IPS-18a (cell line): ENCODE data around the gene SEL1L2.

ENCODE experiments used
- H3K27ac ChIP-seq: one replicate; pipeline ENCODE4 v1.5.1; 2013; ENCODE audit warnings: low read length
- H3K27me3 ChIP-seq: one replicate; pipeline ENCODE4 v1.6.1; 2013; ENCODE audit warnings: mild to moderate bottlenecking, low read length; ENCODE audit not compliant: control insufficient read depth, insufficient read depth
- H3K36me3 ChIP-seq: one replicate; pipeline ENCODE4 v1.6.1; 2013; ENCODE audit warnings: low read depth, low read length; ENCODE audit not compliant: control insufficient read depth
- H3K4me1 ChIP-seq: one replicate; pipeline ENCODE4 v1.6.1; 2013; ENCODE audit warnings: low read depth, low read length; ENCODE audit not compliant: control insufficient read depth
- H3K4me3 ChIP-seq: one replicate; pipeline ENCODE4 v1.5.1; 2013; ENCODE audit warnings: low read length
- H3K9ac ChIP-seq: one replicate; pipeline ENCODE4 v1.6.1; 2013; ENCODE audit warnings: mild to moderate bottlenecking, low read length, moderate library complexity
- H3K9me3 ChIP-seq: one replicate; pipeline ENCODE4 v1.6.1; 2013; ENCODE audit warnings: low read depth, low read length; ENCODE audit not compliant: control insufficient read depth

SEL1L2 gene

GRCh38 chr20:13813910-13814309, 176.5 kb downstream of the SEL1L2 start:
- no peak overlapping the region for H3K4me3 ChIP-seq
- no peaks in the 10 kb centered on the region for H3K27me3 ChIP-seq
- H3K36me3 ChIP-seq = peaks cover 90% of the 10 kb centered on the region

GRCh38 chr20:13810446-13810845, 180.0 kb downstream of the SEL1L2 start:
- Histone ChIP-seq H3K36me3 (peaks cover 71% of the 10 kb centered on the region), H3K4me3 (no peak overlapping the region), H3K9me3 (no peaks in the 10 kb centered on the region), H3K27ac (no peak overlapping the region), H3K4me1 (no peaks in the 10 kb centered on the region), H3K9ac (no peak overlapping the region), H3K27me3 (no peaks in the 10 kb centered on the region)

More at GRCh38 chr20:13813910-13814309, 176.5 kb downstream of the SEL1L2 start:
- H3K4me1 ChIP-seq = no peaks in the 10 kb centered on the region
- H3K27ac ChIP-seq = no peak overlapping the region
- H3K9ac ChIP-seq = no peak overlapping the region
- no peaks in the 10 kb centered on the region for H3K9me3 ChIP-seq

GRCh38 chr20:13809855-13810254, 180.6 kb downstream of the SEL1L2 start:
- no peak overlapping the region for H3K27ac ChIP-seq
- H3K27me3 ChIP-seq = no peaks in the 10 kb centered on the region
- H3K9ac ChIP-seq = no peak overlapping the region
- H3K9me3 ChIP-seq = no peaks in the 10 kb centered on the region
- H3K4me1 ChIP-seq = no peaks in the 10 kb centered on the region
- no peak overlapping the region for H3K4me3 ChIP-seq
- H3K36me3 ChIP-seq = peaks cover 69% of the 10 kb centered on the region

- Histone ChIP-seq H3K4me3 (no peak overlapping the region), H3K4me1 (no peaks in the 10 kb centered on the region), H3K9ac (no peak overlapping the region), H3K27me3 (no peaks in the 10 kb centered on the region), H3K9me3 (no peaks in the 10 kb centered on the region), H3K36me3 (peaks cover 67% of the 10 kb centered on the region), H3K27ac (no peak overlapping the region)
Observed at GRCh38 chr20:13809373-13809772, 181.0 kb downstream of the SEL1L2 start.

GRCh38 chr20:13800728-13801134, 189.7 kb downstream of the SEL1L2 start:
- Histone ChIP-seq H3K4me1 (no peaks in the 10 kb centered on the region), H3K9ac (no peak overlapping the region), H3K4me3 (no peak overlapping the region), H3K27ac (no peak overlapping the region), H3K27me3 (no peaks in the 10 kb centered on the region), H3K9me3 (no peaks in the 10 kb centered on the region), H3K36me3 (peaks cover 85% of the 10 kb centered on the region)

- no peaks in the 10 kb centered on the region for H3K27me3 ChIP-seq
- no peak overlapping the region for H3K27ac ChIP-seq
- H3K4me1 ChIP-seq = no peaks in the 10 kb centered on the region
- H3K36me3 ChIP-seq = peaks cover 90% of the 10 kb centered on the region
- H3K9ac ChIP-seq = no peak overlapping the region
- H3K9me3 ChIP-seq = no peaks in the 10 kb centered on the region
- no peak overlapping the region for H3K4me3 ChIP-seq
Observed at GRCh38 chr20:13799974-13800373, 190.4 kb downstream of the SEL1L2 start.
